ENCODE measurements around the gene RASL12.

RASL12 gene

GRCh38 chr15:65096481-65097385 is 28.9 kb upstream of the RASL12 start:
- H3K36me3 ChIP-seq (ENCODE audit: low read length) = no peaks in the 10 kb centered on the region
- H3F3A ChIP-seq (ENCODE audit: insufficient read depth) = no peaks in the 10 kb centered on the region
- no peaks in the 10 kb centered on the region for H3K9me2 ChIP-seq (replicated peaks; ENCODE audit: insufficient read depth, low read length)
- H3K9me3 ChIP-seq (ENCODE audit: insufficient read depth, low read length) = no peaks in the 10 kb centered on the region
- no peak overlapping the region for H2AFZ ChIP-seq (ENCODE audit: low read depth, low read length, severe bottlenecking)
- H3K27ac ChIP-seq (ENCODE audit: low read depth, low read length) = no peak overlapping the region
- no peak overlapping the region for H3K9ac ChIP-seq (ENCODE audit: low read length)
- no peaks in the 10 kb centered on the region for H3K27me3 ChIP-seq (ENCODE audit: low read length)
- H3K4me2 ChIP-seq (ENCODE audit: low read depth, low read length, poor library complexity, severe bottlenecking) = no peak overlapping the region
- no peaks in the 10 kb centered on the region for H3K79me2 ChIP-seq (ENCODE audit: insufficient read depth, low read length)
- TF ChIP-seq, protein P1, sequence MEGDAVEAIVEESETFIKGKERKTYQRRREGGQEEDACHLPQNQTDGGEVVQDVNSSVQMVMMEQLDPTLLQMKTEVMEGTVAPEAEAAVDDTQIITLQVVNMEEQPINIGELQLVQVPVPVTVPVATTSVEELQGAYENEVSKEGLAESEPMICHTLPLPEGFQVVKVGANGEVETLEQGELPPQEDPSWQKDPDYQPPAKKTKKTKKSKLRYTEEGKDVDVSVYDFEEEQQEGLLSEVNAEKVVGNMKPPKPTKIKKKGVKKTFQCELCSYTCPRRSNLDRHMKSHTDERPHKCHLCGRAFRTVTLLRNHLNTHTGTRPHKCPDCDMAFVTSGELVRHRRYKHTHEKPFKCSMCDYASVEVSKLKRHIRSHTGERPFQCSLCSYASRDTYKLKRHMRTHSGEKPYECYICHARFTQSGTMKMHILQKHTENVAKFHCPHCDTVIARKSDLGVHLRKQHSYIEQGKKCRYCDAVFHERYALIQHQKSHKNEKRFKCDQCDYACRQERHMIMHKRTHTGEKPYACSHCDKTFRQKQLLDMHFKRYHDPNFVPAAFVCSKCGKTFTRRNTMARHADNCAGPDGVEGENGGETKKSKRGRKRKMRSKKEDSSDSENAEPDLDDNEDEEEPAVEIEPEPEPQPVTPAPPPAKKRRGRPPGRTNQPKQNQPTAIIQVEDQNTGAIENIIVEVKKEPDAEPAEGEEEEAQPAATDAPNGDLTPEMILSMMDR (IDR thresholded peaks at IDR 0.05; ENCODE audit: insufficient read depth, low read length, poor library complexity, severe bottlenecking) = no peak
- TF ChIP-seq EZH2phosphoT487 (conservative IDR thresholded peaks at IDR 0.05; ENCODE audit: low read length) = no peak
- no peaks in the 10 kb centered on the region for H4K20me1 ChIP-seq (ENCODE audit: low read depth, low read length)
- no peak overlapping the region for H3K4me3 ChIP-seq (ENCODE audit: insufficient read depth, low read length, poor library complexity, severe bottlenecking)

GRCh38 chr15:65095747-65096104 is 27.9 kb upstream of the RASL12 start:
- Histone ChIP-seq H3K4me3 (ENCODE audit: insufficient read depth, low read length, poor library complexity, severe bottlenecking) (no peak overlapping the region), H3K79me2 (ENCODE audit: insufficient read depth, low read length) (no peaks in the 10 kb centered on the region), H3K9me2 (replicated peaks; ENCODE audit: insufficient read depth, low read length) (no peaks in the 10 kb centered on the region), H3F3A (ENCODE audit: insufficient read depth) (no peaks in the 10 kb centered on the region), H3K9me3 (ENCODE audit: insufficient read depth, low read length) (no peaks in the 10 kb centered on the region), H3K27me3 (ENCODE audit: low read length) (no peaks in the 10 kb centered on the region), H3K27ac (ENCODE audit: low read depth, low read length) (no peak overlapping the region), H2AFZ (ENCODE audit: low read depth, low read length, severe bottlenecking) (no peak overlapping the region), H3K4me2 (ENCODE audit: low read depth, low read length, poor library complexity, severe bottlenecking) (no peak overlapping the region), H4K20me1 (ENCODE audit: low read depth, low read length) (no peaks in the 10 kb centered on the region), H3K36me3 (ENCODE audit: low read length) (no peaks in the 10 kb centered on the region), H3K9ac (ENCODE audit: low read length) (no peak overlapping the region)
- no peak for TF ChIP-seq EZH2phosphoT487 (conservative IDR thresholded peaks at IDR 0.05; ENCODE audit: low read length)
- TF ChIP-seq, protein P1 (IDR thresholded peaks at IDR 0.05; ENCODE audit: insufficient read depth, low read length, poor library complexity, severe bottlenecking) = no peak

DNA sequence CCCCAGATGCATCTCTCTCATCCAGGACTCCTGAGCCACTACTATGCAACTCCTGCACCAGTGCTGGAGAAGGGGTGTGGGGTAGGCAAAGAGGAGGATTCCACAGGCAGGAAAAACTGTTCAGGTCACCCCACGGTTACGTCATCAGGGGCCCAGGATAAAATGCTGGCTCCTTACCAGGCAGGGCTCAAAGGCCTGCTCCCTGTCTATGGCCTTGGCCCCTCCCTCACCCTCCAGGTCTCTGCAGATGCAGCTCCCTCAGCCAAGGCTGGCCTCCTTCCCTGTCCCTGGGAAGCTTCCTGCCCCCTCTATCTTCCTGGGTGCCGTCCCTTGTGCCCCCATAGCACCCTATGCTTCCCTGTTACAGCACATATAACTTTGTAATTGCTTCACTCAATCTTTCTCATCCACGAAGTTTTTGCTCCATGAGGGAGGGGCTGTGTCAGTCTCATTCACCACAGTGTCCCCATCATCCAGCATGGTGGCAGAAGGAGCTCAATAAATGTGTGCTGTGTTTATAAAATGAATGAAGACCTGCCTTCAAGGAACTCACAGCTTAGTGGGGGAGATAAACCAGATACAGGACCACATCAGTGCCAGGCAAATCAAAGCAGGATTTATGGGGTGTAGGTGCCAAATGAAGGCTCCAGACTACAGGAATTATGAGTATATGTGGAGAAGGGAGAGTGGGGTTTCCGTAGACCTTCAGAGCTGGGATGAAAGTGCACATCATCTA is 27.4 kb upstream of the RASL12 start:
- Histone ChIP-seq H3F3A (ENCODE audit: insufficient read depth) (no peaks in the 10 kb centered on the region), H3K9me2 (replicated peaks; ENCODE audit: insufficient read depth, low read length) (no peaks in the 10 kb centered on the region), H3K79me2 (ENCODE audit: insufficient read depth, low read length) (no peaks in the 10 kb centered on the region), H3K4me2 (ENCODE audit: low read depth, low read length, poor library complexity, severe bottlenecking) (no peak overlapping the region), H3K9ac (ENCODE audit: low read length) (no peak overlapping the region), H3K9me3 (ENCODE audit: insufficient read depth, low read length) (no peaks in the 10 kb centered on the region), H3K36me3 (ENCODE audit: low read length) (no peaks in the 10 kb centered on the region), H2AFZ (ENCODE audit: low read depth, low read length, severe bottlenecking) (no peak overlapping the region), H3K4me3 (ENCODE audit: insufficient read depth, low read length, poor library complexity, severe bottlenecking) (no peak overlapping the region), H3K27ac (ENCODE audit: low read depth, low read length) (no peak overlapping the region), H3K27me3 (ENCODE audit: low read length) (no peaks in the 10 kb centered on the region), H4K20me1 (ENCODE audit: low read depth, low read length) (no peaks in the 10 kb centered on the region)
- TF ChIP-seq, protein P1 (IDR thresholded peaks at IDR 0.05; ENCODE audit: insufficient read depth, low read length, poor library complexity, severe bottlenecking) = no peak
- no peak for TF ChIP-seq EZH2phosphoT487 (conservative IDR thresholded peaks at IDR 0.05; ENCODE audit: low read length)
